ENCODE measurements around the gene PPP2R3B.
"Not testable (repeated sequence)": the region's sequence is repeated elsewhere in the genome, so short reads cannot be mapped to it uniquely, and the experiment has no call there.

The PPP2R3B gene

GRCh38 chrX:386768-387575 lies at the start of gene PPP2R3B:
TSS of gene PPP2R3B (minus strand) at chrX:386907. CDS start at chrX:386691, 216 bp downstream.
- peaks cover 8% of the 10 kb centered on the region for H3K4me1 Mint-ChIP-seq
- peaks cover 18% of the 10 kb centered on the region for H3K36me3 Mint-ChIP-seq
- peak; percentile 94 to 100 for DNase-seq (ENCODE audit: low spot score in 2 of 2)
- peak within 1 kb of the TSS; percentile 99 for H3K27ac Mint-ChIP-seq
- peak; percentile 94 for ATAC-seq
- H3K9me3 Mint-ChIP-seq: no peaks in the 10 kb centered on the region
- peak within 1 kb of the TSS; percentile 87 for H3K4me3 Mint-ChIP-seq

GRCh38 chrX:435536-436122 lies 48.9 kb upstream of the PPP2R3B start:
- Mint-ChIP-seq H3K36me3 (no peaks in the 10 kb centered on the region), H3K9me3 (peaks cover 12% of the 10 kb centered on the region), H3K4me3 (no peak overlapping the region), H3K4me1 (peaks cover 22% of the 10 kb centered on the region), H3K27ac (peak overlapping the region; percentile 11)
- ATAC-seq: no peak
- no peak for DNase-seq (ENCODE audit: low spot score in 2 of 2)

GRCh38 chrX:434946-435345 lies 48.2 kb upstream of the PPP2R3B start:
- Mint-ChIP-seq H3K36me3 (no peaks in the 10 kb centered on the region), H3K4me1 (peaks cover 22% of the 10 kb centered on the region), H3K9me3 (peaks cover 12% of the 10 kb centered on the region), H3K4me3 (no peak overlapping the region), H3K27ac (no peak overlapping the region)
- ATAC-seq (no peak), DNase-seq (ENCODE audit: low spot score in 2 of 2) (no peak)

- peaks cover 12% of the 10 kb centered on the region for H3K9me3 Mint-ChIP-seq
- H3K36me3 Mint-ChIP-seq: no peaks in the 10 kb centered on the region
- no peak for DNase-seq (ENCODE audit: low spot score in 2 of 2)
- H3K27ac Mint-ChIP-seq: no peak overlapping the region
- peaks cover 15% of the 10 kb centered on the region for H3K4me1 Mint-ChIP-seq
- ATAC-seq: no peak
- no peak overlapping the region for H3K4me3 Mint-ChIP-seq
These were observed 47.1 kb upstream of the PPP2R3B start for GRCh38 chrX:433771-434170.

GRCh38 chrX:432666-433065 lies 46.0 kb upstream of the PPP2R3B start:
- ATAC-seq; DNase-seq (ENCODE audit: low spot score in 2 of 2); H3K27ac Mint-ChIP-seq; H3K4me3 Mint-ChIP-seq; H3K36me3 Mint-ChIP-seq: not testable (repeated sequence)
- Mint-ChIP-seq H3K4me1 (peaks cover 15% of the 10 kb centered on the region), H3K9me3 (peaks cover 12% of the 10 kb centered on the region)

GRCh38 chrX:431492-432111 lies 44.9 kb upstream of the PPP2R3B start:
- Mint-ChIP-seq H3K9me3 (peaks cover 6% of the 10 kb centered on the region), H3K4me1 (peaks cover 7% of the 10 kb centered on the region), H3K4me3 (no peak overlapping the region), H3K36me3 (no peaks in the 10 kb centered on the region), H3K27ac (no peak overlapping the region)
- ATAC-seq (no peak), DNase-seq (ENCODE audit: low spot score in 2 of 2) (no peak)

- peaks cover under 1% of the 10 kb centered on the region for H3K9me3 Mint-ChIP-seq
- DNase-seq (ENCODE audit: low spot score in 2 of 2) (no peak), ATAC-seq (no peak)
- H3K4me1 Mint-ChIP-seq: peaks cover 2% of the 10 kb centered on the region
- H3K4me3 Mint-ChIP-seq: no peak overlapping the region
- H3K27ac Mint-ChIP-seq: no peak overlapping the region
- H3K36me3 Mint-ChIP-seq: no peaks in the 10 kb centered on the region
These were observed 44.3 kb upstream of the PPP2R3B start for GRCh38 chrX:431056-431455.

GRCh38 chrX:429266-429825 lies 42.6 kb upstream of the PPP2R3B start:
- Mint-ChIP-seq H3K36me3 (no peaks in the 10 kb centered on the region), H3K4me3 (no peak overlapping the region), H3K9me3 (no peaks in the 10 kb centered on the region), H3K27ac (no peak overlapping the region), H3K4me1 (no peaks in the 10 kb centered on the region)
- no peak for DNase-seq (ENCODE audit: low spot score in 2 of 2)
- no peak for ATAC-seq

GRCh38 chrX:427812-428725 lies 41.4 kb upstream of the PPP2R3B start:
- H3K4me3 Mint-ChIP-seq: peak overlapping the region; percentile 28
- ATAC-seq (no peak), DNase-seq (ENCODE audit: low spot score in 2 of 2) (no peak)
- no peaks in the 10 kb centered on the region for H3K36me3 Mint-ChIP-seq
- H3K27ac Mint-ChIP-seq: no peak overlapping the region
- no peaks in the 10 kb centered on the region for H3K4me1 Mint-ChIP-seq
- no peaks in the 10 kb centered on the region for H3K9me3 Mint-ChIP-seq

- H3K27ac Mint-ChIP-seq: no peak overlapping the region
- no peak for ATAC-seq
- H3K4me1 Mint-ChIP-seq: no peaks in the 10 kb centered on the region
- DNase-seq (ENCODE audit: low spot score in 2 of 2): no peak
- no peak overlapping the region for H3K4me3 Mint-ChIP-seq
- H3K9me3 Mint-ChIP-seq: no peaks in the 10 kb centered on the region
- H3K36me3 Mint-ChIP-seq: no peaks in the 10 kb centered on the region
These were observed 40.2 kb upstream of the PPP2R3B start for GRCh38 chrX:426881-427280.

- Mint-ChIP-seq H3K4me3 (no peak overlapping the region), H3K9me3 (no peaks in the 10 kb centered on the region), H3K4me1 (no peaks in the 10 kb centered on the region), H3K36me3 (no peaks in the 10 kb centered on the region), H3K27ac (no peak overlapping the region)
- ATAC-seq (no peak), DNase-seq (ENCODE audit: low spot score in 2 of 2) (no peak)
These were observed 38.3 kb upstream of the PPP2R3B start for GRCh38 chrX:425056-425455.

GRCh38 chrX:421646-422391 lies 35.1 kb upstream of the PPP2R3B start:
- DNase-seq (ENCODE audit: low spot score in 2 of 2) (no peak), ATAC-seq (no peak)
- Mint-ChIP-seq H3K9me3 (no peaks in the 10 kb centered on the region), H3K27ac (no peak overlapping the region), H3K4me3 (no peak overlapping the region), H3K4me1 (no peaks in the 10 kb centered on the region), H3K36me3 (no peaks in the 10 kb centered on the region)

GRCh38 chrX:420496-421223 lies 34.0 kb upstream of the PPP2R3B start:
- no peaks in the 10 kb centered on the region for H3K4me1 Mint-ChIP-seq
- no peaks in the 10 kb centered on the region for H3K9me3 Mint-ChIP-seq
- DNase-seq (ENCODE audit: low spot score in 2 of 2): no peak
- no peak overlapping the region for H3K27ac Mint-ChIP-seq
- no peak for ATAC-seq
- H3K4me3 Mint-ChIP-seq: no peak overlapping the region
- H3K36me3 Mint-ChIP-seq: no peaks in the 10 kb centered on the region

Data from stimulated activated effector memory CD8-positive, alpha-beta T cell treated with anti-CD3 and anti-CD28 coated beads, Interleukin-12 subunit alpha, Interleukin-12 subunit beta, amount 100 ng/mL, for 72 hours (primary cell).